D721Med (cell line): ENCODE results near the gene CNTD1.

ENCODE experiments used
- DNase-seq: peaks from one replicate; pipeline ENCODE4 v3.0.0; 2011; ENCODE audit warnings: low spot score; ENCODE audit not compliant: insufficient read length
- FAIRE-seq: peaks from 2 replicates; lab custom pipeline; 2011; peaks lifted over from hg19 to GRCh38; lab: Jason Lieb, UNC
- CTCF ChIP-seq: IDR thresholded peaks from 2 replicates; pipeline ENCODE4 v1.5.1; 2012; ENCODE audit warnings: mild to moderate bottlenecking, control low read depth; ENCODE audit not compliant: insufficient read depth; ENCODE audit errors: missing control alignments

Gene CNTD1

GRCh38 chr17:42797067-42798007 is 1.3 kb upstream of the CNTD1 start:
- no peak for FAIRE-seq
- no peak for TF ChIP-seq CTCF
- no peak for DNase-seq

- DNase-seq (no peak), FAIRE-seq (no peak)
- TF ChIP-seq CTCF: no peak
These were observed 664 bp upstream of the CNTD1 start for GRCh38 chr17:42798011-42798382.

GRCh38 chr17:42803074-42803883 is 4.6 kb downstream of the CNTD1 start:
- TF ChIP-seq CTCF: no peak
- no peak for FAIRE-seq
- DNase-seq: no peak

- no peak for TF ChIP-seq CTCF
- DNase-seq: no peak
- FAIRE-seq: no peak
These were observed 6.3 kb downstream of the CNTD1 start for GRCh38 chr17:42804918-42805367.

- FAIRE-seq (no peak), DNase-seq (no peak)
- TF ChIP-seq CTCF: no peak
These were observed 7.6 kb downstream of the CNTD1 start for GRCh38 chr17:42806249-42806648.

GRCh38 chr17:42809250-42809649 is 10.6 kb downstream of the CNTD1 start:
- DNase-seq (no peak), FAIRE-seq (no peak)
- no peak for TF ChIP-seq CTCF
